ENCODE results near the gene JPH2.

JPH2 gene

DNA sequence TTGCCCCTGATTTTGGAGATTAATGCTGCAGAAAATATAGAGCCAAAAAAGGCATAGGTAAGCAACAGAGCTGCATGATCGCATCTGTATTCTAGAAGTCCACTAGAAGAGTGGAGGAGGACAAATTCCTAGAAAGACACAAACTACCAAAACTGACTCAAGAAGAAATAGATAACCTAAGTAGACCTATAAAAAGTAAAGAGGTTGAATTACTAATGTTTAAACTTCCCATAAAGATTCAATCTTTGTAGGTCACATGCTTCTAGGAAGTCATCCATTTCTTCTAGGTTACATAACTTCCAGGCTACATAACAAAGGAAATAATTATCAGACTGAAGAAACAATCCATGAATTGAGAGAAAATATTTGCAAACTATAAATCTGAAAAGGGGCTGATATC, 84.4 kb downstream of the JPH2 start:
- DNase-seq (ENCODE audit: low read depth in 2 of 2), result no peak

GRCh38 chr20:44099832-44100231, 87.2 kb downstream of the JPH2 start:
- DNase-seq (ENCODE audit: low read depth in 2 of 2), result no peak

GRCh38 chr20:44098657-44099056, 88.3 kb downstream of the JPH2 start:
- DNase-seq (ENCODE audit: low read depth in 2 of 2), result no peak

DNA sequence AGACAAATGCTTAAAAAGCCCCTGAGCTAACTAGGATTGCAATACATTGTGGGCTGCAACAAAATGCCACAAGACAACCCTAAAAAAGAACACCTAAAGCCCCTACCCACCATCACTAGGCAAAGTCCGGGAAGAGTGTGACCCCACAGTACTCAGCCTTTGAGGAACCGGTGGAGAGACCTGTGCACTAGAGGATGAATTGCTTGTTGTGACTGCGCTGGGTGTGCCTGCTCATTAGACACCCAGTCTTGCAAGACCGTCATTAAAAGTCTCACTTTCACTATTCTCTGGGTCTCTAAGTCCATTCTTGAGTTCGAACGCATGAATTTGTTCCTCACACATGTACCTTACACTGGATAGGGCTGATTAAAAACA, 88.7 kb downstream of the JPH2 start:
- no peak for DNase-seq (ENCODE audit: low read depth in 2 of 2)

DNA sequence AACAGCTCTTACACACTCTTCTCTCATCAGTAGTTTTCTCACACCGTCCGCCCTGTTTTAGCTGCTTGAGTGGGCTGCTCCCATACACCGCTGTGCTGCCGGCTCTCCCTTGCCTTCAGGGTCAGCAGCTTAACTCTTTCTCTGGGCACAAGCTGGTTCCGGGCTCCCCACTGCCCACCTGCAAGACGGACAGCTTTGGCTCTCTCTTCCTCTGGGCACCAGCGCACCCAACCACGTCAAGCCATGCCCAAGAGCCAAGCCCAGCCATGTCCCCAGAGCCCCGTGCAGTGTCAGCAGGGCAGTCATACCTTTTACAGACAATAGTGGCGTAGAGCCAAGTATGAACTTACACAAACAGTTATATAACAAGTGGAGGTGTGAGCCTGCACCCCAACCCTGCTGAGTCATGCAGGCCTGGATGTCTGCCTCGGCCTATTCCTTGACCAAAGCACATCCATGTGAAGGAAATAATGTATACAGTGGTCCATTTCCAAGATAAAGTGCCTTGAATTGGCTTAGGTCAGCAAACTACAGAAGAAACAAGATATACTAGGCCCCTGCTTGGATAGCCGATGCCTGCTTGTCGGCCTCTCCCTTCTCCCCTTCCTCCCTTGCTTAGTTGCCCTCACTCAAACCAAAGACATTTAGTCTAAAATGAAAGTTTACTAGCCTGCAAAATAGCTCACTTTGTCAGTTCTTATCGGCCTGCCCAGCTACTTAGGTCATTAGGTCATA, 89.3 kb downstream of the JPH2 start:
- DNase-seq (ENCODE audit: low read depth in 2 of 2), result no peak

DNA sequence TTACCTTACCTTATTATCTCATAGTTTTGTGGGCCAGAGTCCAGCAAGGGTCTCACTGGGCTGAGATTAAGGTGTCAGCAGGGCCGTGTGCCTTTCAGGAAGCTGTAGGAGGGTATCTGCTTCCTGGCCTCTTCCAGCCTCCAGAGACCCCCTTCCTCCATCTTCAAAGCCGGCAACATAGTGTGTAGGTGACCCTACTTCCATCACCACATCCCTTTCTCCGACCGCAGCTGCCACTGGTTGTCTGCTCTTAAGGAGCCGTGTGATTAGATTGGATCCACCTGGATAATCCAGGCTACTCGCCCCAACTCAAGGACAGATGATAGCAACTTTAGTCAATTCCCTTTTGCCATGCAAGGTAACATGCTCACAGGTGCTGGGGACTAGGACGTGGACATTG, 91.2 kb downstream of the JPH2 start:
- no peak for DNase-seq (ENCODE audit: low read depth in 2 of 2)

DNA sequence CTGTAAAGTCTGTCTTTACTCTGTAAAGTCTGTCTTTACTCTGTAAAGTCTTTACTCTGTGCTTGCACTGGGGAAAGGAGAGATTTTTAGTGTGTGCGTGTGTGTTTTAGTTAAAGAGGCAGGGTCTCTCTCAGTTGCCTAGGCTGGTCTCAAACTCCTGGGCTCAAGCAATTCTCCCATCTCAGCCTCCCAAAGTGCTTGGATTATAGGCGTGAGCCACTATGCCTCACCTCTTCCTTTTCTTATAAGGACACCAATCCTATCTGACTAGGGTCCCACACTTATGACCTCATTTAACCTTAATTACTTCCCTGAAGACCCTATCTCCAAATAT, 93.8 kb downstream of the JPH2 start:
- no peak for DNase-seq (ENCODE audit: low read depth in 2 of 2)

- no peak for DNase-seq (ENCODE audit: low read depth in 2 of 2)
Observed at GRCh38 chr20:44092551-44093248, 94.3 kb downstream of the JPH2 start.

DNA sequence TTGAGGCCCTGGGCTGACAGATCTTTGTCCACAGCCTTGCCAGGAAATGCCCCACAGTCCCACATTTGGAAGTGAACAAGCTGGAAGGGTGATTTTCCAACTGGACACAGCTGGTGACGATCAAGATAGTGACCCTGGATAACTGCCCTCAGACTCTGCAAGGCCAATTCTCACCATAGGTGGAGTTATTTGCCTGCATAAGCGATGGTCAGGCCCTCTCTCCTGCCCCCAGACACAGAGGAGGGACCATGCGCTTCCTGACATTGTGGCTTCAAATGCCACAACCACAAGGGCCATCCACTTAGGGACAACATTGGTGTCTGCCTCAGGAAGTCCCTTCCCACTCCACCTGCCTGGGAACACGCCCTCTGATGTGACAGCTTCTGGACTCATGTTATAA, 96.0 kb downstream of the JPH2 start:
- no peak for DNase-seq (ENCODE audit: low read depth in 2 of 2)

DNA sequence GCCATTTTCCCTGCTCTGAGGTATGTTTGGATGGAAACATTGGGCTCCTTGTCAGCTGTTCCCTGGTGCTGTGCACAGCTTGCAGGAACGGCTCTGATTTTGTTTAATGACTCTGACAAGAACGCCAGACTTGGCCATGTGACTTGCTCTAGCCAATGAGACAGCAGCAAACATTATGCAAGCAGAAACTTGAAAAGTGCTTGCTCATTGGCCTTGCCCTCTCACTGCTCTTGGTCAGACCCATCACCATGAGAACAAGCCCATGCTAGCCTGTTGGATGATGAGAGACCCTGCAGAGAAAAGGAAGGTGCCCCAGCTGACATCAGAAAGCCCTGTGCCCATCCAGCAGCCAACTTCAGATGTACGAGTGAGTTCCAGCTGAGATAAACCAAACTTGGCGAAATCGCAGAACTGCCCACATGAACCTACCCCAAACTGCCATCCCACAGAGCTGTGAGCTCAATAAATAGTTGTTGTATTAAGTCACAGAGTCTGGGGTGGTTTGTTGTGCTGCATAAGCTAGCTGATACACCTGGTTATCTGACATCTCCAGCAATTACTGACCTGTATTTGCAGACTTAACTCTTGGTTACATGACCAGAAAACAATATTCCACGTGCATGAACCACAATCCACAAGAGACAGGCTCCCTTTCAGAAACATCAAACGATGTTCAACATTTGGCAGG, 96.9 kb downstream of the JPH2 start:
- DNase-seq (ENCODE audit: low read depth in 2 of 2), result no peak

DNA sequence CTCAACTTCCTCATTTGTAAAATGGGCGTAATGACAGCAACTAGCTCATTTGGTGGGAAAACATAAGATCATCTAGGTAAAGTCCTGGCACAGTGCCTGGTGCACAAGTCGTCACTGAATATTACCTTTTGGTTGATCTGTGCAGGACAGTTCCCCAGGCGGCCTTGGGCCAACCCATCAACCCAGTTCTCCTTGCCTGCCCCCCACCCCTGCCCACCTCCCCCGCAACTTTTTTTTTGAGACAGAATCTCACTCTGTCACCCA, 99.2 kb downstream of the JPH2 start:
- DNase-seq (ENCODE audit: low read depth in 2 of 2), result no peak

- no peak for DNase-seq (ENCODE audit: low read depth in 2 of 2)
Observed at GRCh38 chr20:44087051-44087856, 99.7 kb downstream of the JPH2 start.

DNA sequence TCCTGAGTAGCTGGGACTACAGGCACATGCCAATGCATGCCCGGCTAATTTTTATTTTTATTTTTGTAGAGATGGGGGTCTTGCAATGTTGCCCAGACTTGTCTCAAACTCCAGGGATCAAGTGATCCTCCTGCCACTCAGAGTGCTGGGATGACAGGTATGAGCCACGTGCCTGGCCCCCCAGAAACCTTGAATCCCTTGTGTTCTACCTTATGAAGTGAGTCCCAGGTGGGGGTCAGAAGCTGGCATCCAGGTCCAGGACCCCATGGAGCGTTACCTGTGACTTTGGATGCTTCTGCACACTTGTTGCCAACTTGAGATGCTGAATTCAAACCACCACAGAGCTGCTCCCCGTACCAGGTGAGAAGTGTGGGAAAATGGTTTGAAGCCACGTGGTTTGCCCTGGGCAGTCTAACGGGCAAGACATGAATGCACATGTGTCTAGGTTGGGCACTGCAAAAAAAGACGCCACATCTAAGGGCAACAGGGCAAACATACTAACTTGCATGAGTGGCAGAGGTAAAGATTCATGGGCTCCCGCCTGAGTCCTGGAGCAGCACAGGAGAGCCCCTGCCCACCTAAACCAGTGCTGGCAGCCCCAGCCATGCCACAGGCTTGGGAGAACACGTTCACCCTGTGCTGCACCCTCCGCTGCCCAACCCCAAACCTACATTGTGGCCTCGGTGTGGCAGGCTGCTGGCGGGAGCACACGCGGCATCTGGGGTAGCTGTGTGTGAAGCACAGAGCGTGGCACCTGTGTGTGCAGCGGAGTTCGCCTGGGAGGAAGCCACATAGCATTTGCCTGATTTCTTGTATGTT, 101.2 kb downstream of the JPH2 start:
- DNase-seq (ENCODE audit: low read depth in 2 of 2), result no peak

DNA sequence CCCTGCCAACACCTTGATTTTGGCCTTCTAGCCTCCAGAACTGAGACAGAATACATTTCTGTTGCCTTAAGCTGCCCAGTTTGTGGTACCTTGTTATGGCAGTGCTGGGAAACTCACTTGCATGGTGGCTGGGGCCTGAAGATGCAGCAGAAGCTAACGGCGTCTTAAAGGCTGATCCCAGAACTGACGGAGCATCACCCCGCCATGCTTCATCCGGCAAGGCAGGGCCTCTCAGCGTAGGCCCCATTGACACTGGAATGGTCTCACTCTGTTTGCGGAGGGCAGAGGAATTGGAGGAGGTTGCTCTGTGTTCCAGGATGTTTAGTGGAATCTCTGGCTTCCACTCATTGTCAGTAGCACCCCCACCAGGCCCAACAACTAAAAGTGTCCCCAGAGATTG, 102.1 kb downstream of the JPH2 start:
- no peak for DNase-seq (ENCODE audit: low read depth in 2 of 2)

GRCh38 chr20:44084439-44084838, 102.5 kb downstream of the JPH2 start:
- no peak for DNase-seq (ENCODE audit: low read depth in 2 of 2)

DNA sequence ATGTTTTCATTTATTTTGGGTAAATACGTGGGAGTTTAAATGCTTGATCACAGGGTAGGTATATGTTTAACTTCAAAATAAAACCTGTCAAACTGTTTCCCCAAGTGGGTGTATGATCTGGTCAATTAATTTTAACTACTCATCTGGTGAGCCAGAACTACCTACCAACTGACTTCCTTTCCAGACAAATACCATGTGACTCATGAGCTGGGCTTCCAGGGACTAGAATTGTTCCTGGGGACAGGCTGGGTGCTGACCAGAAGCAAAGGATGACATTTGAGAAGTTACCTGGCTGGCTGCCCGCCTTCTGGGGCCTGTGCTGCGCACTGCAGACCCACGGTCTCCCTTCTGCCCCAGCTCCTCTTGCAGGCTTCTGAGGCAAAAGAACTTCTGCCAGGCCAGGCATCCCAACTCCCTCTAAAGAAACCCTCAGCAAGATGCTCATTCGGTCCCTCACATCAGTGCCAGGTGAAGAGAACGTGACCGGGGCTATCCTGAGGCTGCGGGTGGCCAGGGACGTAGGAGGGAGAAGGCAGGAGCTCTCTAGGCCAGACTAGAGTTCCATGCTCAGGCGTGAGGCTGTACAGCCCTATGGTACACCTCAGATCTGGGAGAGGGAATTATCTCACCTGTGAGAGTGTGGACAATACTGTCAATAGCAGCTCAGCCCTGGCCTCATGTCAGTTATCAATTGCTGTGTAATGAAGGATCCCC, 103.6 kb downstream of the JPH2 start:
- DNase-seq (ENCODE audit: low read depth in 2 of 2), result no peak

- DNase-seq (ENCODE audit: low read depth in 2 of 2), result no peak
Observed at GRCh38 chr20:44081888-44082287, 105.1 kb downstream of the JPH2 start.

GRCh38 chr20:44081476-44081875, 105.5 kb downstream of the JPH2 start:
- no peak for DNase-seq (ENCODE audit: low read depth in 2 of 2)

DNA sequence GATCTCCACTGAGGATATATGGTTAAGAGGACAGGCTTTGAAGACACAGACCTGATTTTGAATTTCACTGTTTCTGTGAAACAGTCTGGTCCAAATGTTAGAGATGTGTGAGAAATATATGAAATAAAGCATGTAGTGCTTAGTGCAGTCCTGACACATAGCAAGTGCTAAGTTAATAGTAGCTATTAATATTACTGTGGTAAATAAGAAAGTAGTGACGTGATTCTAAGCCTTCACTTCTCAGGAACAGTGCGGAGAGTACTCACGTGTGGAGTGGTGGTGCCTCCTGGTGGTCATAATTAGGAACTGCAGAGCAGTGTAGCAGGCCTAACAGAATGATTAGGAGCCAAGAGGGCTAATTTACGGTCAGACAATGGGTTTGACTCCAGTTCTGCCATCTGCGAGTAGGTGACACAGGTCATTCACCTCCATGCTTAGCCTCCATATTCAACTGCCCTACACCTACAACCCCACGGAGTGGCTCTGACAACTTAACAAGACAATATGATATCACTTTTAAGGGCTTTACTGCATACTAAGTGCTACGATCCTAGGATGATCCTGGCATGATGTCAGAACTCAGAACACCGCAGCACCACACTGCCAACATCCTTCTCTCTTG, 106.2 kb downstream of the JPH2 start:
- peak; percentile 37 to 40 for DNase-seq (ENCODE audit: low read depth in 2 of 2)

DNA sequence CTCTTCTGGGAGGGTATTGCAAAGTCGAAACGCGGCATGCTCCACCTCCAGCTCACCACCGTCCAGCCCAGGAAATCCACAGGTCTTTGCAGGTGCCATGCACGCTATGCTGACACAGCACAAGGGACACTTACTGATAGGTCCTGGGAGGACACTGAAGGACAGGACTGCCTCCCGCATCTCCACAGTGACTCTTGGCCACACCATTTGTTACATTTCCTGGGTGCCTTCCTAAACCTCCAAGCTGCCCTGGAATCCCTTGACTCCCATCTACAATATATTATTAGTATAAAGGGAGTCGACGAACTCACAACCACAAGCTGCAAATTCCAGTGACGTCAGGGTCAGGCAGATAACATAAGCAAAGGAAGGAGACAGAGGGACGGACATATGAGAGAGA, 106.9 kb downstream of the JPH2 start:
- no peak for DNase-seq (ENCODE audit: low read depth in 2 of 2)

GRCh38 chr20:44079291-44079690, 107.7 kb downstream of the JPH2 start:
- no peak for DNase-seq (ENCODE audit: low read depth in 2 of 2)
